Measurements from ENCODE around the gene GYG2.
"Not testable (repeated sequence)": the region's sequence is repeated elsewhere in the genome, so short reads cannot be mapped to it uniquely, and the experiment has no call there.

DNA sequence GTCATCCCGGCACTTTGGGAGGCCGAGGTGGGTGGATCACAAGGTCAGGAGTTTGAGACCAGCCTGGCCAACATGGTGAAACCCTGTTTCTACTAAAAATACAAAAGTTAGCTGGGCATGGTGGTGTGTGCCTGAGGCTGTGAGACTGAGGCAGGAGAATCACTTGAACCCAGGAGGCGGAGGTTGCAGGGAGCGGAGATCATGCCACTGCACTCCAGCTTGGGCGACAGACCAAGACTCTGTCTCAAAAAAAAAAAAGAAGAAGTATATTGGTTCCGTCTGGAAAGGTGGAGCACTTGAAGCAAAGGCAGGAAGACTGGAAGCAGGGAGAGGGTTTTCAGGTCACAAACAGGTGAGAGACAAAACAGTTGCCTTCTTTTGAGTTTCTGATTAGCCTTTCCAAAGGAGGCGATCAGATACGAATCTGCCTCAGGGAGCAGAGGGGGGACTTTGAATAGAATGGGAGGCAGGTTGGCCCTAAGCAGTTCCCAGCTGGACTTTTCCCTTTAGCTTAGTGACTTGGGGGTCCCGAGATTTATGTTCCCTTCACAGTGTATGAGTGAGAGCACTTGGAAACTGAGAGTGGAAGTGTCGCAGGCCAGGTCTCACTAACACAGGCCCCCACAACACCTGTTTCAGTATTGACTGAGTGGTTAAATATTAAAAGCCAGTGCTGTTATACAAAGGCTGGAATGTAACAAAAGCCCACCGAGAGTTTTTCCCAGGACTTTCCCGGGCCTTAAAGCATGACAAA lies 48.1 kb upstream of the GYG2 start:
- TF ChIP-seq YY1 (IDR thresholded peaks at IDR 0.05; ENCODE audit: insufficient read depth, insufficient read length); SUZ12 (IDR thresholded peaks at IDR 0.05; ENCODE audit: extremely low read depth, insufficient read depth, insufficient read length); ZNF274 (IDR thresholded peaks at IDR 0.05; ENCODE audit: low read depth, low read length): not testable (repeated sequence)

Measured in NT2/D1 (cell line).